HG03439 (cell line): ENCODE results near the gene HOXB5.

Experiments used
- ATAC-seq: cut with Tn5 transposase; IDR thresholded peaks from one replicate; pipeline ENCODE4 v1.9.1; 2021; ENCODE audit warnings: mild to moderate bottlenecking, moderate library complexity; ENCODE audit not compliant: unreplicated experiment

The HOXB5 gene

DNA sequence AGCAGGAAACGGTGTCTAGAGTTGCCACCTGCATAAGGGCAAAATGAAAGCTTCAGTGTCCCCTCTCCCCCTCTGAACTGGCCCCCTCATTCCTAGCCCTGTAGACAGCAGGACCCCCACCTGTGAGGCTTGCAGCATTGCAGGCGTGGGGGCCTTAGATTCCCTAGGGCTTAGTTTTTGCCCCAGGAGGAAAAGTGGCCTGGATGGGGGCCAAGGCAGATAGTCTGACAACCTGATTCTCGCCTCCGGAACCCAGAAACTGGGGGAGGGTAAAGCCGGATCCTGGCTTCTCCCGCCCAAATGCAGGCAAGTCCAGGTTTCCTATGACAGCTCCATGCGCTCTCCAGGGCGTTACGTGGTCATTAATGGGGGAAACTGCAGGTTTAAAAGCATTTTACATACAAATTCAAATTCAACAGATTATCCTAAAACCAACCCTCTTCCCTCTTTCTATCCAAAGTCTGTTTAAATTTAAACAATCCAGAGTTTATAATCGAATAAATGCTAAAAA lies 11.9 kb upstream of the HOXB5 start:
- ATAC-seq: no peak

DNA sequence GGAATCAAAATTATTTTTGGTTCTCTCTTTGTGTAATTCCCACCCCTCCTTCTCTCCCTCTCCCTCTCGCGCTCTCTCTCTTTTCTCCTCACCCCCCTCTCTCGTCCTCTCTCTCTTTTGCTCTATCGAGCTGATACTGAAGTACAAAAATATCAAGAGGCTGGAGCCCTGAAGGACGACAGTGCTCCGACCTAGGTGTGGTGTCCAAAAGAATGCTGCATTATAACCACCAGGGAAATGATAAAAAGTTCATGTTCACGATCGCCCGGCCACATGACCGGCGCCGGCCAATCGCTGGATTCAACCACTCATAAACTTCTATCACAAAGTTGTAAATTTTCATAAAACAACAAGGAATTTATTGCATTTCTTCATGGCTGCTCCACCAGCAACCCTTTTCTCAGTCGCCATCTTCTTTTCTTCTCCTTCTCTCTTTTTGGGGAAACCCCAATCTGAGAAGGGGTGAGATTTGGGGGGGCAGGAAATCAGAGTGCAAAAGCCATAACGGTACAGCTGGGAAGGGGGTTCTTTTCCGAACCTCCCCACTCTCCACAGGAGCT lies 11.3 kb upstream of the HOXB5 start, which contains the start of gene HOXB6:
Gene HOXB6 (minus strand): TSS at position 217 of the 560 bp plus-strand sequence. CDS start 6,836 bp downstream, outside the sequence.
- no peak for ATAC-seq

DNA sequence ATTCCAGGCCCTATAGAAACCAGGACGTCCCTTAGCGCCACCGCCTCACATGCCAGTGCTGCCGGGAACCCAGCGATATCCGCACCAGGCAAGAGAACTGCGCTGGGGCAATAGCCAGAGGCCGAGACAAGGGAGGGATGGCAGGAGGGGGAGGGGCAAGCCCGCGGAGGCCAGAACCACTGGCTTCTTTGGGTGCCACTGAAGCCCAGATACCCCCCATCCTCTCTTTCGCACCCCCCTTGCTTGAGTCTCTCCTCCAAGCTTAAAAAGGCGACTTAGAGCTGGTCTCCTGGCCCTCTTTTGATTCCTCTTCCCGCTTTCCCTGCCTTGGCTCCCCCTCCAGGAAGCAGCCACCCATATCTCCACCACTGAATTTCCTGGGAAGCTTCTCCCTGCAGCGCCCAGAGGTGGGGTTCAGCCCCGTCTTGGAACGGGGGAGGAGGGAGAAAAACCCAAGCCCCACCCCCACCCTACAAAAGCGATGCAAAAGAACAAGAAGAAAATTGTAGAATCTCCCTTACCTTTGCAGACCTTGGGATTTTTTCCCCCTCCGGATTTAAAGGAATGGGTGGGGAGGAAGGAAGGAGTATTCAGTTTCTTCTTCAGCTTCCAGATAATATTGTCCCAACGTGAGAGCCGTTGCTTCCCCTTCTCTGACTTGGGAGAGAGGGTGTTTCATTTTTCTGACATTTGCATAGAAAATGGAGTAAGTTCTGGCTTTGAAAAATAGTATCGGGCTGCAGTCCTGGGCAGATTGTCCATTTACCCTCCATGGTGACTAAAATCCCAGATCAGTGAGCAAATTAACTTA lies 10.6 kb upstream of the HOXB5 start:
- no peak for ATAC-seq

- ATAC-seq: no peak
Observed at GRCh38 chr17:48601539-48602425, 8.2 kb upstream of the HOXB5 start.

DNA sequence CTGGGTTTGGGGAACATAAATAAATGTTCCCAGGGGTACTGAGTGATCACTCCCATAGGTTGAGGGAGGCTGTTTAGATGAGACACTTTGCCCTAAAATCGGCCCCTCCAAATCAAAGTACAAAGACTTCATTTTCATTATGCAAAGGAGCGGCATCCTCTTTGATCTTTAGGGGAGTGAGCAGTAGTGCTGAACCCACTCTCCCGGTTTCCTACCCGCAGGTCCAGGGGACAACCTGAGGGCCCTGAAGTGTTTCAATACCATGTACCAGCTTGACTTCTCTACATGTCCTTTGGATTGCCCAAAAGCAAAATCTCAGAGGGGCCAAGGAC lies 7.6 kb upstream of the HOXB5 start:
- ATAC-seq: no peak

- ATAC-seq: no peak
Observed at GRCh38 chr17:48600244-48601098, 6.9 kb upstream of the HOXB5 start.

- ATAC-seq: no peak
Observed at GRCh38 chr17:48599354-48599753, 5.8 kb upstream of the HOXB5 start.

GRCh38 chr17:48598736-48599135 lies 5.2 kb upstream of the HOXB5 start:
- ATAC-seq: no peak

DNA sequence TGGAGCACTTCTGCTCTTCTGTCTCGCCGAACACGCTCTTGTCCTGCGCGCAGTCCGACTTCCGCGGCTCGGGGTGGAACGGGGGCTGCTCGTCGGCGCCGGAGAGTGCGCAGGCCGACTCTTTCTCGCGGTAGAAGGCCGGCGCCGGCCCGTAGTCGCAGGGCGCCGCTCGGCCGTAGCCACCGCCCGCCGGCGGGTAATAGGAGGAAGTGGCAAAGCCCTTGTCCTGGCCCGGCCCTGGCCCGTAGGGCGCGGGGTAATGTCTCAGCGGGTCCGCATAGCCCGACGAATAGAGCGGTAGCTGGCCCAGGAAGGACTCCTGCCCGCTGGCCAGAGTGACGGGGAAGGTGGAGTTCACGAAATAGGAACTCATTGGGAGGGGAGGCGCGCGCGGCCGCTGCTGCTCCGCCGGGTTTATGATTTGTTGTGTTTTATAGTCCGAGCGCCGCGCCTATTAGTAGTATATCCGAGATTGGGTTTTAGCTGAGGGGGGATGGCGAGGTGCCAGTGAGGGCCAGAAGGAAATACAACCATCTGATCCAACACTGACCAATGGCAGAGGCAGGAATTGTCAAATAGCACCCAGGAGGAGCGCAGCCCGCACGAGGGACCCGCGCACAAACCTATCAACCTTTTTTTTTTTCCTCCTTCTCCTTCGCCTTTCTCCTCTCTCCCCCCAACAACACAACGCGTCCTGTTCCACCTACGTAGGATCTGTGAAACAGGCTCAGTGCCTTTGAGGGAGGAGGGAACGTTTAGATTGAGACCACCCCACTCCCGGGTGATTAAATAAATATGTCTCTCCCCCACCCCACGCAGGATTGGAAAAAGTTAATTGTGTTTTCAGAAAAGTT lies 4.4 kb upstream of the HOXB5 start:
- no peak for ATAC-seq

GRCh38 chr17:48597528-48597777 lies 3.9 kb upstream of the HOXB5 start:
- no peak for ATAC-seq

DNA sequence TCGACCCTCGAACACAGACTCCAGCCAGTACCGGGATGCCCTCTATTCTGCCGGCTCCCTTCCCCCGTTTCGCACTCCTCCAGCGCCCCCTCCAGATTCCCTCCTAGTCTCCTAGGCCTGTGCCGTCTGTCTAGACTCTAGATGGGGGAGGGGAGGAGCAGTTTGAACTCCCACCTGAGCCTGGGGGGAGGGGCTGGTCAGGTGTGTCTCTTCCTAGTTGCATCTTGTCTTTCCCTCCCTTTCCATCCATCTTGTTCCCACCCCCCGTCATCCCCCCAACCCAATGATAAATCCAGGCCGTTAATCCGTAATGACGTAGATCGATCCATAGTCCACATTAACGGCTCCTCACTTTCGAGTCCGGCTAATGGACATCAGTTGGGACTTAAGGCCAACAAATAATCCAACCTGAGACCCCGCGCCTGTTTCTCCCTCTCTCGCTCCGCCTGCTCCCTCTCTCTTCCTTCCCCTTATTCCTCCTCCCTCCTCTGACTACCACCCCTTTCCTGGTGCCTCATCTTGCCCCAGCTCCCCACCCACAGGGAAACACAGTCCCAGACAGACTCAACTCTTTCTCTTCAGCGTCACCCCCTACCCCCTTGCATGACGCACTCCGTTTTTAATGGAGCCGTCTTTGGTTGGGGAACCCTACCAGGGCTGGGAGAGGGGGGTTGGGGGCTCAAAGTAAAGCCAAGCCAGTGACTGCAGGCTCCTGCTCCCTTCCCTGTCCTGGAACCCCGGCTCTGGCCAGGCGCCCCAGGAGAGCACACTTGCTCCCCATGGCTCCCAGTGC lies 3.4 kb upstream of the HOXB5 start:
- ATAC-seq: no peak

- no peak for ATAC-seq
Observed at GRCh38 chr17:48596000-48596734, 2.6 kb upstream of the HOXB5 start.

DNA sequence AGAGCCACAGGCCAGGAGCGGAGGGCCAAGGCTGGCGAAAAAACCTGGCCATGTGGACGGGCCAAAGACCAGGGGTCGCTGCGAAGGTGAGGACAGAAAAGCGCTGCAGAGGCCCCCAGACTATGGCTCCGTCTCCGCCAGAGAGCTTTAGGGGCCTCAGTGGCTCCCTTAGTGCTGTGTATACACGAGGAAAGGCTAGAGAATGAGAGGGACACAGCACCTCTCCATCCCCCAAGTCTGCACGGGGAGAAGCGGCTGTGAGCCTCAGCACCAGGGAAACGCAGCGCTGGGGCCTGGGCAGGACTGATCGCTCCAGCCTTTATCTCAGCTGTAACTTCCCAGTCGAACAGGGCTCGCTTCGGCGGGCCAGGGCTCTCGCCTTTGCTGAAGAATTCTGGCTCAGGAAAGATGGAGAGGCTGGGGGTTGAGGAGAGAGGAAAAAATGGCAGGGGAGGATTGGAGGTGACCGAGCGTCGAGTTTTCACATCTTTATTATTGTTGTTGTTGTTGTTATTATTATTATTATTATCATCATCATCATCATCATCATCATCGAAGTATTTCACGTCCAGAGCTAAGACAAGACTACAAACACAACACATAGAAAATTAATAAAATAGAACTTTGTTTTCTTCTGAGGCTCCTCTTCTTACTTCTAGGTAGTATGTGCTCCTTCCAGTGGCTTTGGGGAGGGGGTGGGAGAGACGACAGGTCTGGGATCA lies 1.9 kb upstream of the HOXB5 start:
- ATAC-seq: no peak

DNA sequence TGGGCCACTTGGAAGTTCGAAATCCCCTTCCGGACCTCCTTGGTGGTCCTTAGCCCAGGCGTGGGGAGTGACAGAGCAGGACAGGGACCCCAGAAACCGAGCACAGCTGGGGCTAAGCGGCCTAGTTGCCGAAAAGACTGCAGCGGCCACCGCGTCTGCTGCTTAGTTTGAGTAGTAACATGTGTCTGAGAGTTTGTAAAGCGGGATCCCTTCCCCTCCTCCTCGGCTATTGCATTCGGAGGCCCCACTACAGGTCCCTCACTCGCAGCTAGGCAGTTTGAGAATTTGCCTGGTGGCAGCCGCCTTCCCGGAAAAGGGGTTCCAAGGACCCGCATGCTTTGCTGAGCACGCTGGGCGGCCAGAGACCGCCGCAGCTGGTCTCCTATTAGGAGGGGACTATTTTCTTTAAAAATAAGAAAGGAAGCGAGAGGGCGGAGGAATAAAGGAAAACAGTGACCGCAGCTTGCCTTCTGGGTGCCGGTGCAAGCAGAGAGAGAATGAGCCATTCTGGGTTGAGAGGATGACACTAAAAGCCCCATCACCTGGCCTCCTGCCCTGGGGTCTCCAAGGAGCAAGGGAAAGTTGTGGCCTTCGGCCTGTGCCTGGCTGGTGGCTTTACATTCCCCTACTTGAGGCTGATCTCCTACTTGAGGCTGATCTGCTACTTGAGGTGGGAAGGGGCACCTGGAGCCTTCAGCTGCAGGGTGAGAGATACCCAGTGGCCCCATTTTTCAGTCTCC lies 1.1 kb upstream of the HOXB5 start:
- no peak for ATAC-seq

DNA sequence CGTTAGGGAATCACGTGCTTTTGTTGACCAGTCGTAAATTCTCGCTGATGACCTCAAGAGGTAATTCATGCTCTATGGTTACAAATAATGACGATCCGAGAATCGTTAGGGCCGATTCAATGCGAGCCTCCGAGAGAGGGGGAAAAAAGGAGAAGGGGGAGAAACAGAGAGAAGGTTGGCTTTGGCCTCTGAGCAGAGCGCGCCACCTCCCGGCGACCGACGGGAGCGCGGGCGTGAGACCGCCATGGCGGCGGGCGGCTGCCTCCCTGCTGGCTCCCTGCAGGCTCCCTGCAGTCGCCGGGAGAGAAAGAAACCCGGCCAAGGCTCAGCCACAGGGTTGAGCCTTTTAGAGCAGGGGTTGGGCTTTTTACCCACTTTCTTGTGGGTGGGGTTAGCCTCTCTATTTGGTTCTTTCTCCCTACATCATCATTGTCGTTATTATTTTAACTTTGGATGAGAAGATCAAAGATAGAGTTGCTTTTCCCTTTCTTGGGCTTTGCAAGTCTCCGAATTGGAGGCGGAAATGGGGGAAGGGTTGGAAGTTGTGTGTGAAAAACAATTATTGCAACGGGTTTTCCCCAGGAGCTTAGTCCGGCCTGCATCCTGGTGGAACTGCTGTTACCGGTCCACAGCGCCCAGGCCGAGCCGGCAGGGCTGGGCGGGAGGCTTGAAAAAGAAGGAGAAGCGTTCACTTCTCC lies 410 bp upstream of the HOXB5 start:
- ATAC-seq: no peak

- no peak for ATAC-seq
Observed at GRCh38 chr17:48592577-48592976, 1.0 kb downstream of the HOXB5 start.
